ENCODE data around the gene FGGY.

Gene FGGY

DNA sequence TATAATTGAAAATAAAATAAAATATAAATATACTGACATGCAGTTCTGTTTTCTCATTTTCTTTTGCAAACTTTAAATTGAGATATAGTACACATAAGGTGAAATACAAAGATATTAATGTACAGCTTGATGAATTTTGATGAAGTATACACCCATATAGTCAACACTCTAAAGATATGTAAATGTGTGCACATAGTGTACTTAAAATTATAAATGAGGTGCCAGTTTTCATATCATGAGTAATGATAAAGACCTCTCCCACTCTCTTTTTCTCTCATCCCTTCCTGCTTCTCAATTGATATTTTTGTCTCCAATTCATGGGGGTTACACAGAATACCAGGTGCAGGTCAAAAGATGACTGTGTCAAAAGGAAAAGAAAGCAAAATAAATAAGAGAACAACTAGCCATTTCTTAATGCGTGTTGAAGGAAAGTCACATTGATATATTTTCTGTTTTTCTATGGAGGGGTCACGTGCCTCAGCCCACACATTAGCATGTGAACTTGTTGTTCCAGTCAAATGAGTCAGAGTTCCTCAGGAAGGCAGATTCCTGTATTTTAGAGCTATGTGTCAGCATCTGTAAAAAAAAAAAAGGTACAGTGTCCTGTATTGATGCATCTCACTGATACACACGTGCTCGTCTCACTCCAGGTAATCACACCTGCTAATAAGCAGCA lies 453.6 kb downstream of the FGGY start:
- DNase-seq (ENCODE audit: low read depth), result peak; percentile 87
- no peak overlapping the region for H3K4me3 ChIP-seq (ENCODE audit: low read depth, low read length)

DNA sequence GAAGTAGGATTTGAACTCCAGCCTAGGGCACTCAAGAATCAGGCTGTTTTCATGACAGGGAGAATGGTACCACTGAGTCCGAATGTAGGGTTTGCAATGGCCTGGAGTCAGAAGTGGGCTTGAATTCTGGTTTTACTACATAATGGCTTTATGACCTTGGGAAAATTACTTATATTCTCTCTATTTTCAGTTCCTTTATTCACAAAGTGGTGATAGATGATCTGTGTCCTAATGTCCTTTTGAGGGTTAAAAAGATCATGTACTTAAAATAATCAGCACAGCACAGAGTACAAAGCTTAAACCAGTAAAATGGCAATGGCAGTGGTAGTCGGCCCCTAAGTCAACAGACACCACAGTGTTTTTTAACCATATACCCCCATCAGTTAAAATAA lies 454.1 kb downstream of the FGGY start:
- no peak overlapping the region for H3K4me3 ChIP-seq (ENCODE audit: low read depth, low read length)
- DNase-seq (ENCODE audit: low read depth), result no peak

DNA sequence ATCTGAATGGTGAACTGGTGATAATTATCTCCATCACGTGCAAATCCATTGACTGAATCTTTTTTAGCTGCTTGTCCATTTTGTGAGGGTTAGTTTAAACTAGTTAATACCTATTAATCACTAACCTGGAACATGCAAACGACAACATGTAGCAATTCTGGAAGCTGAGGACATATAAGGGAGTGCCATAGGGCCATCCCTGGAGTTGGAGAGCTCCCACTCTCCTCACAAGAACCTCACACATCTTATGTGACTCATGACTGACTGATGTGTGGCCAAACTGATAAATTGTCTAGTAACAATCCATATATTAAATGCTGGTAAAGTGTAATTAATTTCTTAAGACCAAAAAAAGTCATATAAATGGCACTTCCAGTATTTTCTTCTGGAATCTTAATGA lies 454.9 kb downstream of the FGGY start:
- DNase-seq (ENCODE audit: low read depth), result no peak

DNA sequence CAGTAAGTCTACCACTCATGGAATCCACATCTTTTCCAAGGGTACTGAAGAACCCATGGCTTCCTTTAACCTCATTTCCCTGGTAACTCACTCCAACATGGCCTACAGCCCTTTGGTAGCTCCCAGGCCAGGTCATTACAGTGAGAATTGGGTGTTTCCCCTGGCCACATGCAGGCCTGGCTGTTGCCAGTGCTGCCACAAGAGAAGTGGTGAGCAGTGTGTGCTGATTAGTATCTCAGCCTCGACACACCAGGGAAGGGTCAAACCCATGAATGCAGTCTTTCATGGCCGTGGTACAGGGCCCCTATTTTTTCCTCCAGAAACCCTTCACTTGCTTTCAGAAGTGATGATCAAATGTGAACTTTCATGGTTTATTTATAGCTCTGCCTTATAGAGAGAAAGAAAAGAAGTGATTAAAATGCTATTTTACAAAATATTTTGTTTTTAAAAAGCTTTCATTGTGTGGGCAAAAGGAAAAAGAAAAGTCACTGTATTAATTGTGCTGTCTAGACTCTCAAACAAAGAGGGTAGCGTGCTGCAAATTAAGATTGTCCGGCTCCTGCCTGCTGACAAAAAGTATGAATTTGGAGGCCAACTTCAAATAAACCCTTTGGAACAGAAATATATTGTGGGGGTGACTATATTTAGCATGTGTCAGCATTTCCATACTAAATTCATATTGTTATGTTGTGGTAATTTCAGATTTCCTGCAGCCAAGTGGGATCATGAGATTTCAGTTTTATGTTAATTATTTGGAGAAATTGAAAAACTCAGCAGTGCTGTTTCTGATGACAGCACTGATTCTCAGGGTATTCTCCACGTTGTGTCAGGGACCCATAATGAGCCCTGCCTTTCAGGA lies 455.9 kb downstream of the FGGY start:
- no peak for DNase-seq (ENCODE audit: low read depth)
- no peak overlapping the region for H3K4me3 ChIP-seq (ENCODE audit: low read depth, low read length)

More for the DNA sequence above, 454.9 kb downstream of the FGGY start:
- no peak overlapping the region for H3K4me3 ChIP-seq (ENCODE audit: low read depth, low read length)

DNA sequence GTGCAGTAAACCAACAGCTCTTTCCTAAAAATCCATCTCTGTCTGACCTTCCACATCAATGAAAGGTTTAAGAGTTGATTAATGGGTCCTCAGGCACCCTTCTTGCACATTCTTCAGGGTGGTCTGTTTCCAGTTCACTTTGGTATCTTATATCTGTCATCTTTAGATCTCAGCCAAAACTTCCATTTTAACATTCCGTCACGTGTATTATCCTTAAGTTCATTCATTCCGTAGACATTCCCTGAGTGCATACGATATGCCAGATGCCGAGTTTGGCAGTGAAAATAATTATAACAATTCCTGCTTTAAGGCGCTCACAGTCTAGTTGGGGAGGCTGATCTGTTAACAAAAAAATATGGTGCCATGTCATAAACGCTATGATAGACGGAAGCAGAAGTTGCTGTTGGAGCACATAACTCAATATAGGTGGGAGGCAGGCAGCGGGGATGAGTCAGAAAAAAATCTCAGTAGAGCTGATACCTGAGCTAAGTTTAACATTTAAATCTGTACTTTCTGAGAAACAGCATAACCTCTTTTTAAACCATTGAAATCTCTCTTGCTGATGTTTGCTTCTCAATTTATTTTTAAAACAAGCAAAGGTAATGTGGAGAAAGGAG lies 458.3 kb downstream of the FGGY start:
- DNase-seq (ENCODE audit: low read depth), result no peak
- H3K4me3 ChIP-seq (ENCODE audit: low read depth, low read length), result no peak overlapping the region

DNA sequence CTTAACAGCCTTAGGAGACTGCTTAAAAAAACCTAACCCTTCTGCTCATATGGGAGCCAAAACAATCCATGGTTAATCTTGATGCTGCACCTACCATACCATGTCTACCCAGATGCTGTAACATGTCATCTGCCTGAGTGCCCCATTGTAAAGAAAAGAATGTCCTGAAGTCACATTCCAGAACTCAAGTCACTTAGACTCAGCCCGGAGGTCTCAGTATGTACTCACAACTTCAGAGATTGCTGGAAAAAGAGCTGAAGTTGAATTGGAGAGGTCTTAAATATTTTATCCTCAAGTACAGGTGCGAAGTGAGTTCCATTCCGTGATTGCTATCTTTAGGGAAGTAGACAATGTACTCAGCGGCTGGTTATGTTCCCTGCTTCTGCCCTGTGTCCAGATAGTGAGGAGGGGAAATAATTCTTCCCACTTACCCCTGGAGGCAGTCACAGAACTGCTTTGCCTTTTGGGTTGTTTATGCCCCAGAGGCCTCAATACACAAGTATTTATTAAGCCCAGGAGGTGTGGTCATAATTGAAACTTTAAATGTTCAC lies 460.4 kb downstream of the FGGY start:
- DNase-seq (ENCODE audit: low read depth), result no peak
- no peak overlapping the region for H3K4me3 ChIP-seq (ENCODE audit: low read depth, low read length)

DNA sequence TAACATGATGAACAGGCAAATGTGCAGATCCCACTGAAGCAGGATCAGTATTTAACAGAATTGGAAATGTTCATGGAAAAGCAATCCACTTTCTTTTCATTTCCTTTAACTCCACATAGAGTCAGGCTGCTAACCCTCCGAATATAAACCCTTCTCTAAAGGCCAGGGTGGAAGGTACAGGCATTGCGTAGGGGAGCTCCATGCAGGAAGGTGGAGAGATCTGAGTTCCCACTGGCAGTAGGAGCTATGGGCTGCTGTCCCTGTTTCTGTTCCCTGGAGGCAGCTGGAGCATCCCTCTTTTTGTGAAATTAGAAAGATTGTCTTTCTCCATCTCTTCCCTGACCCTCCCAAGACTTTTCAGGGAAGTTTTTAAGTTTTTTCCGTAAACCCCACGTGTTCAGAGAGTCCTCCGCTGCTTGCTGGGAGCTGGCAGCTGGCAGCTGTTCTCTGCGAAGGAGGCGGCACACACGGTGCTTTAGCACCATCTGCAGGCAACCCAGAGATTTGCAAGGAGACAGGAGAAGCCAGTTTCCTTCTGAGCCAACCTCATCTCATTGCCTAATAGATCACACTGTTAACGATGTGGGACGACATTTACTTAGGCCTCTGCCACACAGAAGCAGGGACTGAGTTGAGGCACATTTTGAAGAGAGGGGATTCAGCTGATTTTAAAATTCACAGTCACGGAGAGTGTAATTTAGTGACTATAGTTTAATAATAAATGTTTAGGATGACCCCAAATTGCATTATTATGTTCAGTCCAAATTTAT lies 462.4 kb downstream of the FGGY start:
- DNase-seq (ENCODE audit: low read depth), result peak; percentile 68
- H3K4me3 ChIP-seq (ENCODE audit: low read depth, low read length), result no peak overlapping the region

DNA sequence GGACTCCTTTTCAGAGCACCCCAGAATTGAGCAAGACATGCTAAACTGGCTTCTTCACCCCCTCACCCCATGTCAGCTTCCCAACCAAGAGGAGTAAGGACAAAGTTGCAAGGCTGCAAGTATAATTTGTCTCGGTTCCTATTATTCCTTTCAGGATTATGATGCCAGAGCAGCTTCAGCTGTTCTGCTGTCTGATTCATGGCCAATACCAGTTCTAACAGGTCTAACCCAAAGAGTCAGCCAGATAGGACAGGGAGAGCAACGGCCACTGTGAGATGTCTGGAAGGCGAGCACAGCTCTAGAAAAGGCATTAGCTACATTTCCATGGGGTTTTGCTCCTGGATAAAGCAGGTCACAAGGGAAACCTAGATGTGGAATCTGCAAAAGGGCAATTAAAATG lies 464.5 kb downstream of the FGGY start:
- no peak overlapping the region for H3K4me3 ChIP-seq (ENCODE audit: low read depth, low read length)
- no peak for DNase-seq (ENCODE audit: low read depth)

DNA sequence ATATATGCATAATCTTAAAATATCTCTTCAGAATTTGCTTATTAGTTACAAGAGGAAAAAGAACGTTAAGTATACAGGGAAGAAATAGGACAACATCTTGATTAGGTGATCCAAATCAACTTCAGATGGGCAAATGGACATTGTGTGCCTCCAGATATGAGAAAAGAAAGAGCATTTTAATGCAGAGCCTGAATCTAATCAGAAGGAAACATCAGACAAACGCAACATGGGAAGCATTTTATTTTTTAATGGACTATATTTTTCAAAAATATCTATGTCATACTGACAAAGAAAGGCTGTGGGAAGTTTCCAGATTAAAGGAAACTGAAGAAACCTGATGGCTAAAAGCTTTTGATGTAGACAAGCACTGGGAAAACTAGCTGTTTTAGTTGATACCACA lies 466.5 kb downstream of the FGGY start:
- no peak overlapping the region for H3K4me3 ChIP-seq (ENCODE audit: low read depth, low read length)
- no peak for DNase-seq (ENCODE audit: low read depth)

DNA sequence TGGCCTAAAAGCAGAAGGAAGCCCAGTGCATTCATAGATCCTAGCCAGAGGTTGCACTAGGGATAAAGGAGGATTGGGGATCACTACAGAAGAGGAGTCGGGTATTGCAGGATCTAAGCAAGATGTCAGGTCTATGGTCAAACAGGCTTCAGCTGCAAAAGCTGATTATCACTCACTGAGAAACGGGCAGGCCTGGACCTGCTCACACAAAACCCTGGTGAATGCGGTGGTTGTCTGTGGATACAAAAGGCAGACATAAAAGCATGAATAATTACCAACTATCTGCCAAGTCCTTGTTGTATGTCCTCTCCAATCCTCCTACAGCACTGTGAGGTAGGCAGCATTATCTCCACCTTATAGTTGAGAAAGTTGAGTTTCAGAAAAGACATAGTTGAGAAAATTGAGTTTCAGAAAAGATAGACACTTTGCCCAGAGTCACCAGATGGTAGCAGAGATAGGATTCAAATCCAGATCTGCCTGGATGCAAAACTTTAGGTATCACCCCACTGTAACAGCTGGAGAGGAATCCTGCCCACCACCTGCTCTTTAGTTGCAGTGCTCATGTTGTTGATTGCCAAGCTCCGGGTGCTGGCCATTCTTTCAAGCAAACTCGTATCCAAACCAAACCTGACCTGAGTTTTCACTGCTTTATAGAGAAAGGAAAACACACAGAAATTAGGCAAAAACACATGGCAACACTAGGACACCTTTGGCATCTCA lies 468.3 kb downstream of the FGGY start:
- no peak for DNase-seq (ENCODE audit: low read depth)
- H3K4me3 ChIP-seq (ENCODE audit: low read depth, low read length), result no peak overlapping the region

DNA sequence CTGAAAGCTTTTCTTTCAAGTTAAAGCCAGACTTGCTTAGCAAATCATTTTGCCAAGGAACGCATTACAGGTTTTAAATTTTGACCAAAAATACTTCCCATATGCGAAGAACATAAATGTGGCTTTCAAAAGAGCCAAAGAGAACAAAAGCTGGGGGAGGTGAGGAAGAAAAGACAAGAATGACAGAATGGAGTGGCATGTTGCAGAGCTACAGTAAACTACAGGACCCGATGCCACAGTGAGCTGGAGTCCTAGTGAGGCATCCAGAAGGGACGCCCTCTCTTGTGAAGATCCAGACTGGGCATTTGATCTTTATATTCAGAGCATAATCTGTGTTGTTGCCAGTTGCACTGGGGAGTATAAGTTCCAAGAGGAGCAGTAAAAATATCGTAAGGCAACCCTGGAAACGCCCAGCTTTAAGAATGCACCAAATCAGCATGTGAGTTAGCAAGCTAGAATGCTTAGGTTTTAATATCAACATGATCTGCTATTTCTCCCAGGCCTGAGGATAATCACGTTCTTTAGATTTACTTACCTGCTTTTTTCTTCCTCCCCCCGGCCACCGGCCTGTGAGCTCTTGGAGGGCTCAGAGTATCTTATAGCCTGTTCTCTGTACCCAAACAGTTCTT lies 469.4 kb downstream of the FGGY start:
- no peak for DNase-seq (ENCODE audit: low read depth)
- H3K4me3 ChIP-seq (ENCODE audit: low read depth, low read length), result no peak overlapping the region

DNA sequence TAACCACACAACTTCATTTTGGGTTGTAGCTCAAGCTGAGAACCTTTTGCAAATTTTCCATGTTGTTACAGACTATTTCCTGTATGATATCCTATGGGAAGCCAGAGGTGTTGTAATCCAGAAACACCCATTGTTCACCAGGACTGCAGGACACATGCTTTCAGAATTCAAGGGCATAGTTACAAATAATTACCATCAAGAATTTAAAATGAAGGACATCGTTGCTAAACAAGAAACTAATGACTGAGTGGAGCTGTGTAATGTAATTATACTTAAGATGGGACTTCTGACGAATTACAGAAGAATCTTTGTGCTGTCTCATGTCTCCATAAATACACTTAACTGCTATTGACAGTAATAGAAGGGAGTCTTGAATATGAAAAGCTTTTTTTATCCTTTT lies 470.2 kb downstream of the FGGY start:
- DNase-seq (ENCODE audit: low read depth), result no peak
- no peak overlapping the region for H3K4me3 ChIP-seq (ENCODE audit: low read depth, low read length)

DNA sequence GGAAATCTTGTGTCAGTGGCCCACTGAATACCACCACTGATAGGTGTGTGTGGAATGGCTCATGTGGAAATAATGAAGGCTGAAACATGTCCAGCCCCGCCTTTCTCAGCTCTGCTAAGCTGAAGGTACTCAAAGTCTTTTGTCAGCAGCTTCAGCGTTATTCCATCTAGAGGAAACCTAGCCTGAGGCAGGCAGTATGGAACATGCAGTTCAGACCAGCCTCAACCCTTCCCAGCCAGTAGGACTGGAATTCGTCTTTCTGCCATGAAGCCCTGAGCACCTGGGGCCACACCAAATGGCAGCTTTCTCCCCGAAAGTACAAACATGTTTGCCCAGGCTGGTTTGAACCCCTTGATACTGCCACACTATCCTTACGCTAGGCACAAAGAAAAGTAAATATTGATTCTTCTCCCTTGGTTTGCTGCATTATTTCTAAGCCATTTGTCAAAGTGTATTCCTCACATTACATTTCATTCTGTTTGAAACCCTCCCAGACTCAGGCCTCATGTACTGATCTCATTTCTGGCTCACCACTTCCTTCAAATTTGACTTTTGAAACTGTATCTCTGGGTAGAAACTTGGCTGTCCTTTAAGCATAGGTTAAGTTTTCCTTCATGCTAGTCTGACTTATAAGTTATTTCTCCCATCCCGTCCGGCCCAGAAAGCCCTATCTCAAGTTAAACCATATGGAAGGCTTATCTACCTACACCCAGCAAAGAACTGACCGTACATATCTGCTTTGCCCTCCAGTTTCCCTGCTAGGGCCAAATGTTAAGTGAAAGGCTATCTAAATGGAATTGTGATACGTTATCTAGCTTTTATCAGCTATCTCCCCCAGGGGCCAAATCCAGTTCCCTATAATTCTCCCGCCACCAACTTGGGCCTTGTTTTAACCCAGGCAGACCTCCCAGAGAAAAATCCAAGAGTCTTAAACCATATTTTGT lies 472.2 kb downstream of the FGGY start:
- DNase-seq (ENCODE audit: low read depth), result no peak
- no peak overlapping the region for H3K4me3 ChIP-seq (ENCODE audit: low read depth, low read length)

DNA sequence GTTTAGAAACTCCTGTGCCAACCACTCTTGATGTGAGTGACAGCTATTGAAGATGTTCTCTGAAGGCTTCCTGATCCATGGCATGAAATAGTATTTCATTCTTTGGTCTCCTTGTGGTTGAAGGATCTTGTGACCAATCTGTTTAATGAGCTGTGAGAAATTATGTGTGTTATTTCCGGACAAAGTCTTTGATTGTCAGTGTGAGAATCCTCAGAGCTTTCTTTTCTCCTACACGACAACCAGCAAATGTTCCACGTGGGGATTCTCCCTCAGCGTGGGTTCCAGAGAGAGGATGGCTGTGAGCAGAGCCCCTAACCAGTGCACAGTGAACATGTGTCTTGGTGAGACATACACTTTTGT lies 472.8 kb downstream of the FGGY start:
- no peak for DNase-seq (ENCODE audit: low read depth)
- H3K4me3 ChIP-seq (ENCODE audit: low read depth, low read length), result no peak overlapping the region

DNA sequence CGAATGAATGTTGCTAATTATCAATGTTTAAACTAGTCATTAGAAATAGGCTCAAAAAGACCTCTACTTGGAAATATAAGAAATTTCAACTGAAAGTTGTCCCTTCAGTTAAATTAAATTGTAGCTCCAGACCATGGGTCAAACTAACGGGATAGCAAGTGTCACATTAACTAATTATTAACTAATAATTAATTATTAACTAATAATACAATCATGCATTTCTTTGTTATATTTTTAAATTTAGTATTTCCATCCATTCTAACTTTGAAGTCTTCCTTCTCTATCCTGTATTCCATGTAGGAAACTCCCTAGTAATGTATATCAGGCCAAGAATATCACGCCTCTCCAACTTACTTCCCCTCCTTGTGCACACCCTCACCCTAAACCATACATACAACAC lies 474.5 kb downstream of the FGGY start:
- DNase-seq (ENCODE audit: low read depth), result no peak
- H3K4me3 ChIP-seq (ENCODE audit: low read depth, low read length), result no peak overlapping the region

DNA sequence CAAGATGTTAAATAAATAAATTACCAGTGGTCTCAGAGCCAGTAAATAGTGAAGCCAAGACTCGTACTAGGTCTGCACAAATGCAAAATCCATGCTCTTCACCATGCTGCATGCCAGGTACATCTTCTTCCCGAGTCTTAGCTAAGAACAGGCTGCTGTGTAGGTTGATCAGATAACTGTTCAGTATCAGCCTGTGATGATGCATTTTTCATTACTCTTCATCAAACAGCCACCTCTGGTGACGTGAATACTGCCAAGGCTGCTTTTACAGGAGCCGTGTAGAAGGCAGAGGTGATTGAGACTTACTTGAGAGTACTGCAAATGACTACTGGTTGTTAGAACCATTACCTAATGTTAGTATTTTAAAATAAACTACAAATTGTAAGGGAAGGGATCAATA lies 478.6 kb downstream of the FGGY start:
- H3K4me3 ChIP-seq (ENCODE audit: low read depth, low read length), result no peak overlapping the region
- DNase-seq (ENCODE audit: low read depth), result no peak

DNA sequence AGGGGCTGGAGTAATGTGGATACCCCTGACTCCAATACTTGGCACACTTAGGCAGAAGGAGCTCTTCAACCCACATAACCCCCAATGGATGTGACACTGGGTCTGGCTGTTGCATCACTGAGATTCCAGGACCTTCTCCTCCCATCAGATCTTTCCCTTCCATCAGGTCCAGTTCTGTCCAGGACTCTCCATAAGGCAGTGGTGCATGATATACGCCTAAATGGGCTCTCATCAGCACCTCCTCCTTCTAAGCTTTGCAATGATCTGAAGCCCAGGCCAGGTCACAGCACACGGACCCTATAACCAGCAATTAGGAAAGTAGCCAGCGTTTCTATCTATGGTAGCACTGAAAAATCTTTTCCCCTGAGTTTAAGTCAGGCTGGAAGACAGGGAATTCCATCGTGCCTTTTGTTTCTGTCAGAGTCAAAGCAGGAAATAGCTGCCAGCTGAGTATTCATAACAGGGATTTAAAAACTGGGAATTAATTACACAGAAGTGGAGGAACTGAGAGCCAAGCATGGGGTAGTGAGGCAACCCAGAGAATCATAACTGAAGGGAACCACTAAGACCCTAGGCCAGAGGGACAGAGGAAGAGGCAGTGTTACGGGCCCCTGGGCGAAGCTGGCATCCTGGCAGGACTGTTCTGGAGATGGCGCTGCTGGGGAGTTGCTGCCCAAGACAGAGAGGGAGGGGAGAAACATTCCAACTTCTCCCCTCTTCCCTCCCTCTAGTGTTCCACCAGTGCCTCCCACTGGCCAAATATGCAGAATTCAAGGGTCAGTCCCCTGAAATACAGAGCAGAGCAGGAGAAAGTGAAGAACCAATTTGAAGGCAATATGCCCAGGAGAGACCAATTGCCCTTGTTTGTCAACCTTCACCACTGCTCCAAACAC lies 480.3 kb downstream of the FGGY start:
- H3K4me3 ChIP-seq (ENCODE audit: low read depth, low read length), result no peak overlapping the region
- no peak for DNase-seq (ENCODE audit: low read depth)
